Keratinocyte (primary cell): ENCODE measurements around the gene ACAD10. TPM values are rescaled to one million over a fixed set of nuclear protein-coding genes. Genes with fewer than 3 reads are reported as not detected.

ENCODE experiments used
- DNase-seq: peaks from one replicate; pipeline ENCODE4 v3.0.0-alpha.2; 2011; ENCODE audit warnings: low read depth, missing footprints, low spot score
- FAIRE-seq: peaks from 2 replicates; lab custom pipeline; 2011; peaks lifted over from hg19 to GRCh38; lab: Jason Lieb, UNC
- H2AFZ ChIP-seq: 2 replicates; pipeline ENCODE4 v1.6.0; 2012; ENCODE audit warnings: low read length, control low read depth, inconsistent platforms; ENCODE audit not compliant: control insufficient read depth
- H3K27ac ChIP-seq: 2 replicates; pipeline ENCODE4 v1.5.1; 2011; ENCODE audit warnings: low read length; ENCODE audit not compliant: control insufficient read depth, insufficient read depth
- H3K27me3 ChIP-seq: 3 replicates; pipeline ENCODE4 v1.6.0; 2011; ENCODE audit warnings: low read length; ENCODE audit not compliant: control insufficient read depth, insufficient read depth; ENCODE audit errors: extremely low read depth
- H3K36me3 ChIP-seq, 2 experiments: 2 replicates in 1 of 2; 3 replicates in 1 of 2; pipeline ENCODE4 v1.5.1; 2011; ENCODE audit warnings: low read length in 2 of 2, mild to moderate bottlenecking in 1 of 2; ENCODE audit not compliant: control insufficient read depth in 2 of 2, insufficient read depth in 2 of 2; ENCODE audit errors: extremely low read depth in 1 of 2
- H3K4me1 ChIP-seq: 3 replicates; pipeline ENCODE4 v1.5.1; 2011; ENCODE audit warnings: low read length; ENCODE audit not compliant: control insufficient read depth, insufficient read depth; ENCODE audit errors: extremely low read depth
- H3K4me2 ChIP-seq: 3 replicates; pipeline ENCODE4 v1.6.0; 2011; ENCODE audit warnings: low read depth, low read length; ENCODE audit not compliant: control insufficient read depth, insufficient read depth; ENCODE audit errors: extremely low read depth
- H3K4me3 ChIP-seq, 3 experiments: fragments of 200-600 bp in 1 of 3; sonication (generic) in 1 of 3; 2 replicates in 2 of 3; 3 replicates in 1 of 3; pipeline ENCODE4 v1.5.1; 2011 to 2016; ENCODE audit warnings: low read length in 3 of 3, mild to moderate bottlenecking in 3 of 3, control low read depth in 2 of 3, inconsistent platforms in 1 of 3, low read depth in 1 of 3, mixed read lengths in 1 of 3, mixed run types in 1 of 3, moderate library complexity in 1 of 3; ENCODE audit not compliant: control insufficient read depth in 2 of 3, insufficient read depth in 2 of 3; ENCODE audit errors: extremely low read depth in 1 of 3
- H3K79me2 ChIP-seq: 2 replicates; pipeline ENCODE4 v1.6.0; 2012; ENCODE audit warnings: low read length; ENCODE audit not compliant: control insufficient read depth, insufficient read depth
- H3K9ac ChIP-seq: 3 replicates; pipeline ENCODE4 v1.6.0; 2011; ENCODE audit warnings: low read length; ENCODE audit not compliant: control insufficient read depth, insufficient read depth; ENCODE audit errors: extremely low read depth
- H3K9me1 ChIP-seq: 3 replicates; pipeline ENCODE4 v1.6.0; 2011; ENCODE audit warnings: low read length; ENCODE audit not compliant: control insufficient read depth, insufficient read depth; ENCODE audit errors: extremely low read depth
- H3K9me3 ChIP-seq: 2 replicates; pipeline ENCODE4 v1.5.1; 2012; ENCODE audit warnings: low read depth, low read length; ENCODE audit not compliant: control insufficient read depth
- H4K20me1 ChIP-seq: 3 replicates; pipeline ENCODE4 v1.6.0; 2011; ENCODE audit warnings: low read length; ENCODE audit not compliant: control insufficient read depth, insufficient read depth; ENCODE audit errors: extremely low read depth
- EZH2 ChIP-seq: IDR thresholded peaks from one replicate; pipeline ENCODE4 v1.6.1; 2012; ENCODE audit warnings: inconsistent platforms, mild to moderate bottlenecking, low read length, moderate library complexity
- dilution Hi-C: fragments of 300-500 bp; cut with MboI; formaldehyde crosslinking; loops from one replicate; pipeline ENCODE4 v1.7.0; 2020; ENCODE audit warnings: low sequenced_read_pairs; ENCODE audit not compliant: extremely low pct_ligation_motif_present
- polyA plus RNA-seq, 5 experiments: library from polyadenylated mRNA; depleted of rRNA in 3 of 5; stranded (reverse) in 3 of 5; stranded (forward) in 1 of 5; unstranded in 1 of 5; fragments of >200 nt; gene quantifications; 1 replicate in 1 of 5; 2 replicates in 3 of 5; 3 replicates in 1 of 5; pipeline versions ENCODE4 v1.2.1 to v1.2.3, GENCODE V29; 2011 to 2012; ENCODE audit warnings: missing spikeins in 2 of 5, low read depth in 1 of 5, low replicate concordance in 1 of 5
- TF ChIP-seq, protein P1 (sequence below), 3 experiments: IDR thresholded peaks in 1 of 3; conservative IDR thresholded peaks in 1 of 3; optimal IDR thresholded peaks in 1 of 3; 2 replicates in 2 of 3; 3 replicates in 1 of 3; pipeline versions ENCODE3 to v1.5.1; 2011; ENCODE audit warnings: low read length in 3 of 3, mild to moderate bottlenecking in 3 of 3, moderate library complexity in 2 of 3, control low read depth in 1 of 3, inconsistent platforms in 1 of 3; ENCODE audit not compliant: insufficient read depth in 2 of 3; ENCODE audit errors: extremely low read depth in 1 of 3

Gene ACAD10
- polyA plus RNA-seq, 1 donor (not counting 4 experiments of a cell fraction or from before 2014, with no cell fraction given) = 13.2 TPM

DNA sequence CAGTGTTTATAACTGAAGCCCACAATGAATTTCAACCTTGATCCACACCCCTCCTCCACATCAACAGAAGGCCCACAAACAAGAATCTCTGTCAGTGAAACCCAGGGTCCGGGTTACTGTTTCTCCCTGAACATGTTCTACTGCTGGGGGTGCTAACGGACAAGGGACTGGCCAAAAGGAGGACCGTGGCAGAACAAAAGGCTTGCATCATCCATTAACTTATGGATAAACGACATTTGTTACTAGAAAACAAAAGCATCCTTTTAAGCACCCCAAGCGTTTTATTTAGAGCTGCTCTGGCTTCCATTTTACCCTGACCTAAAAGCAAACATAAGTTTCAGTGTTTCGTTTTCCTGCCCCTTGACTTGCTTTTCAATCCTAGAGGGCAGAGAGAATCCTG lies 32.3 kb upstream of the ACAD10 start:
- Histone ChIP-seq H3K36me3 (peaks cover 14 to 25% of the 10 kb centered on the region in 2 experiments), H2AFZ (no peak overlapping the region), H3K79me2 (no peaks in the 10 kb centered on the region), H3K27me3 (no peaks in the 10 kb centered on the region), H3K9me3 (no peaks in the 10 kb centered on the region), H3K9ac (no peak overlapping the region), H4K20me1 (no peaks in the 10 kb centered on the region), H3K9me1 (no peaks in the 10 kb centered on the region), H3K4me2 (no peak overlapping the region), H3K4me1 (no peaks in the 10 kb centered on the region), H3K4me3 (no peak overlapping the region), H3K27ac (no peak overlapping the region)
- TF ChIP-seq, protein P1, sequence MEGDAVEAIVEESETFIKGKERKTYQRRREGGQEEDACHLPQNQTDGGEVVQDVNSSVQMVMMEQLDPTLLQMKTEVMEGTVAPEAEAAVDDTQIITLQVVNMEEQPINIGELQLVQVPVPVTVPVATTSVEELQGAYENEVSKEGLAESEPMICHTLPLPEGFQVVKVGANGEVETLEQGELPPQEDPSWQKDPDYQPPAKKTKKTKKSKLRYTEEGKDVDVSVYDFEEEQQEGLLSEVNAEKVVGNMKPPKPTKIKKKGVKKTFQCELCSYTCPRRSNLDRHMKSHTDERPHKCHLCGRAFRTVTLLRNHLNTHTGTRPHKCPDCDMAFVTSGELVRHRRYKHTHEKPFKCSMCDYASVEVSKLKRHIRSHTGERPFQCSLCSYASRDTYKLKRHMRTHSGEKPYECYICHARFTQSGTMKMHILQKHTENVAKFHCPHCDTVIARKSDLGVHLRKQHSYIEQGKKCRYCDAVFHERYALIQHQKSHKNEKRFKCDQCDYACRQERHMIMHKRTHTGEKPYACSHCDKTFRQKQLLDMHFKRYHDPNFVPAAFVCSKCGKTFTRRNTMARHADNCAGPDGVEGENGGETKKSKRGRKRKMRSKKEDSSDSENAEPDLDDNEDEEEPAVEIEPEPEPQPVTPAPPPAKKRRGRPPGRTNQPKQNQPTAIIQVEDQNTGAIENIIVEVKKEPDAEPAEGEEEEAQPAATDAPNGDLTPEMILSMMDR (optimal IDR thresholded peaks at IDR 0.05 in 1 of 3, IDR thresholded peaks at IDR 0.05 in 1 of 3, conservative IDR thresholded peaks at IDR 0.05 in 1 of 3; ENCODE audit: extremely low read depth in 1 of 3, insufficient read depth in 2 of 3, low read length in 3 of 3) = no peak
- no peak for TF ChIP-seq EZH2
- dilution Hi-C loops = no loop called here
- DNase-seq = no peak
- FAIRE-seq = no peak

DNA sequence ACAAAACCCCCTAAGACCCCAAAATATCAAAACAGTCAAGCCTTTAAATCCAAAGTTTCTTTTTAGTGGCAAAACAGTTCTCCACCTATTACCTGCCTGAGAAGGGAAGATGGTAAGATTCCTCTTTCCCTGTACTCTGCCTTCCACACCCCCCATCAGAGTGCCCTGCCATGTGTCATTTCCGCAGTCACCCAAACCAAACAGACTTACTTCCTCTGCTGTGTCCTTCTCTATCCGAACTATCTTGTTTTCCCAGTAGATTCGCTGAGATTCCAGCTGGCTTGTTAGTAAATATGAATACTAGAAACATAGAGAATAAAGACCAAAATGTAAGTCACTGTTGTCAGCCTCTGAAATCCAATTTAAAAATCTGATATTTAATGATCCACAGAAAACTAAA lies 30.5 kb upstream of the ACAD10 start:
- peaks cover 12 to 31% of the 10 kb centered on the region in 2 experiments for H3K36me3 ChIP-seq
- TF ChIP-seq EZH2 = no peak
- TF ChIP-seq, protein P1 (optimal IDR thresholded peaks at IDR 0.05 in 1 of 3, IDR thresholded peaks at IDR 0.05 in 1 of 3, conservative IDR thresholded peaks at IDR 0.05 in 1 of 3; ENCODE audit: extremely low read depth in 1 of 3, insufficient read depth in 2 of 3, low read length in 3 of 3) = no peak
- no peak for FAIRE-seq

More for the DNA sequence above, 30.5 kb upstream of the ACAD10 start:
- H3K9me1 ChIP-seq = no peaks in the 10 kb centered on the region
- H3K27ac ChIP-seq = no peak overlapping the region
- no peaks in the 10 kb centered on the region for H3K9me3 ChIP-seq
- no peak overlapping the region for H2AFZ ChIP-seq
- no peak overlapping the region for H3K4me3 ChIP-seq
- DNase-seq = no peak
- H3K4me1 ChIP-seq = no peaks in the 10 kb centered on the region
- no peak overlapping the region for H3K9ac ChIP-seq
- no peaks in the 10 kb centered on the region for H3K79me2 ChIP-seq
- dilution Hi-C loops = no loop called here
- H4K20me1 ChIP-seq = no peaks in the 10 kb centered on the region
- no peaks in the 10 kb centered on the region for H3K27me3 ChIP-seq
- H3K4me2 ChIP-seq = no peak overlapping the region
